Fibroblast of lung (primary cell): ENCODE measurements around the gene NECTIN1. TPM values are rescaled to one million over a fixed set of nuclear protein-coding genes. Genes with fewer than 3 reads are reported as not detected.

Experiments used
- DNase-seq, 2 donors: peaks; one replicate each; pipeline versions ENCODE4 v3.0.0 to v3.0.0-alpha.2; 2010; ENCODE audit warnings: low read depth in 2 of 2
- H2AFZ ChIP-seq: 2 replicates; pipeline ENCODE4 v1.5.1; 2012; ENCODE audit warnings: low read length, control low read depth, inconsistent platforms
- H3K27ac ChIP-seq: 2 replicates; pipeline ENCODE4 v1.5.1; 2011; ENCODE audit warnings: low read length, control low read depth; ENCODE audit not compliant: insufficient read depth
- H3K27me3 ChIP-seq: 2 replicates; pipeline ENCODE4 v1.5.1; 2011; ENCODE audit warnings: mild to moderate bottlenecking, low read length; ENCODE audit not compliant: control insufficient read depth, insufficient read depth
- H3K36me3 ChIP-seq: 2 replicates; pipeline ENCODE4 v1.5.1; 2011; ENCODE audit warnings: low read length; ENCODE audit not compliant: control insufficient read depth, insufficient read depth
- H3K4me1 ChIP-seq: 2 replicates; pipeline ENCODE4 v1.5.1; 2011; ENCODE audit warnings: low read length; ENCODE audit not compliant: control insufficient read depth, insufficient read depth; ENCODE audit errors: extremely low read depth
- H3K4me2 ChIP-seq: 2 replicates; pipeline ENCODE4 v1.5.1; 2011; ENCODE audit warnings: low read length, control low read depth; ENCODE audit not compliant: insufficient read depth; ENCODE audit errors: extremely low read depth
- H3K4me3 ChIP-seq, 4 experiments: fragments of 200-600 bp in 1 of 4; sonication (generic) in 1 of 4; replicated peaks in 1 of 4; 2 replicates each; pipeline ENCODE4 v1.5.1; 2011 to 2016; ENCODE audit warnings: low read length in 4 of 4, low read depth in 3 of 4, mild to moderate bottlenecking in 3 of 4, control low read depth in 2 of 4, inconsistent platforms in 1 of 4, mixed read lengths in 1 of 4; ENCODE audit not compliant: insufficient read depth in 1 of 4; ENCODE audit errors: control extremely low read depth in 1 of 4
- H3K79me2 ChIP-seq: 2 replicates; pipeline ENCODE4 v1.5.1; 2012; ENCODE audit warnings: mild to moderate bottlenecking, low read length, inconsistent platforms; ENCODE audit not compliant: control insufficient read depth, insufficient read depth
- H3K9ac ChIP-seq: 2 replicates; pipeline ENCODE4 v1.5.1; 2011; ENCODE audit warnings: mild to moderate bottlenecking, low read length, control low read depth; ENCODE audit not compliant: insufficient read depth
- H3K9me3 ChIP-seq: 2 replicates; pipeline ENCODE4 v1.5.1; 2012; ENCODE audit warnings: low read depth, low read length; ENCODE audit not compliant: control insufficient read depth, insufficient read depth
- H4K20me1 ChIP-seq: 2 replicates; pipeline ENCODE4 v1.5.1; 2011; ENCODE audit warnings: low read length; ENCODE audit not compliant: control insufficient read depth, insufficient read depth; ENCODE audit errors: extremely low read depth
- EZH2 ChIP-seq: IDR thresholded peaks from 2 replicates; pipeline ENCODE4 v1.5.1; 2012; ENCODE audit warnings: low read length, control low read depth, mild to moderate bottlenecking; ENCODE audit errors: missing control alignments
- polyA plus RNA-seq, 2 donors: library from polyadenylated mRNA; depleted of rRNA in 1 of 2; stranded (reverse) in 1 of 2; unstranded in 1 of 2; fragments of >200 nt; gene quantifications; 2 replicates each; pipeline ENCODE4 v1.2.1, GENCODE V29; 2011 to 2012; ENCODE audit warnings: missing spikeins in 1 of 2
- total RNA-seq: library from RNA; depleted of rRNA; stranded (reverse); fragments of >200 nt; gene quantifications from 2 replicates; pipeline ENCODE4 v1.2.1, GENCODE V29; 2014
- TF ChIP-seq, protein P1 (sequence below), 2 donors: IDR thresholded peaks in 1 of 2; conservative IDR thresholded peaks in 1 of 2; 1 replicate in 1 of 2; 2 replicates in 1 of 2; pipeline ENCODE4 v1.5.1; 2011 to 2012; ENCODE audit warnings: low read length in 2 of 2, control low read depth in 1 of 2, inconsistent platforms in 1 of 2, low read depth in 1 of 2, mild to moderate bottlenecking in 1 of 2

NECTIN1 gene
- total and polyA plus RNA-seq, 2 donors (not counting 1 experiment from before 2014, with no cell fraction given) = 2.0 to 2.8 TPM

DNA sequence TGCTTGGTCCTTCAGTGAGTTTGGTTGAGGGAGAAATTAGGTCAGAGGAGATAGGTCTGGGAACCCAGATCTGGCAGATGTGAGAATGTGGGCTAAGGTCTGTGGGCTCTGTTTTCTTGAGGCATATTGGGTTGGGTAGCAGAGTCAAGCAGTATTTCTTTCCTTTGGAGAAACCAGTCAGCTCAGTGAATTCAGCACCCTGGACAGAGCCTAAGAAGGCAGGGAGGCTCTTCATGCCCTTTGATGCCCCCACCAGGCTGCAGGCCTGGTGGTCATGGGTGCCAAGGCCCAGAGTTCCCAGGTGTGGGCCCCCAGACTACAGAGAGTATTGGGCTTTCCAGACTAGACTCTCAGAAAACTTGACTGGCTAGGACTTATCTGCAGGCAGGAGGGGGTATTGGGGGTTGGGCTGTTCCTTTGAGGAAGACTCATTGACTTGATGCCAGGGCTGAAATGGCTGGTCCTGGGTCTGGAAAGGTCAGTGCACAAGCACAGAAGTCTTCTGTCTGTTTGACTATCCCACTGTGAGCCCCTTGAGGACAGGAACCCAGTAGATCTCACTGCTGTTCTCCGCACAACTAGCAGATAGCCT lies 45.3 kb upstream of the NECTIN1 start:
- peak; percentile 25 to 26 for DNase-seq
- TF ChIP-seq EZH2 = no peak
- TF ChIP-seq, protein P1, sequence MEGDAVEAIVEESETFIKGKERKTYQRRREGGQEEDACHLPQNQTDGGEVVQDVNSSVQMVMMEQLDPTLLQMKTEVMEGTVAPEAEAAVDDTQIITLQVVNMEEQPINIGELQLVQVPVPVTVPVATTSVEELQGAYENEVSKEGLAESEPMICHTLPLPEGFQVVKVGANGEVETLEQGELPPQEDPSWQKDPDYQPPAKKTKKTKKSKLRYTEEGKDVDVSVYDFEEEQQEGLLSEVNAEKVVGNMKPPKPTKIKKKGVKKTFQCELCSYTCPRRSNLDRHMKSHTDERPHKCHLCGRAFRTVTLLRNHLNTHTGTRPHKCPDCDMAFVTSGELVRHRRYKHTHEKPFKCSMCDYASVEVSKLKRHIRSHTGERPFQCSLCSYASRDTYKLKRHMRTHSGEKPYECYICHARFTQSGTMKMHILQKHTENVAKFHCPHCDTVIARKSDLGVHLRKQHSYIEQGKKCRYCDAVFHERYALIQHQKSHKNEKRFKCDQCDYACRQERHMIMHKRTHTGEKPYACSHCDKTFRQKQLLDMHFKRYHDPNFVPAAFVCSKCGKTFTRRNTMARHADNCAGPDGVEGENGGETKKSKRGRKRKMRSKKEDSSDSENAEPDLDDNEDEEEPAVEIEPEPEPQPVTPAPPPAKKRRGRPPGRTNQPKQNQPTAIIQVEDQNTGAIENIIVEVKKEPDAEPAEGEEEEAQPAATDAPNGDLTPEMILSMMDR (conservative IDR thresholded peaks at IDR 0.05 in 1 of 2, IDR thresholded peaks at IDR 0.05 in 1 of 2; ENCODE audit: low read depth in 1 of 2, low read length in 2 of 2) = no peak

DNA sequence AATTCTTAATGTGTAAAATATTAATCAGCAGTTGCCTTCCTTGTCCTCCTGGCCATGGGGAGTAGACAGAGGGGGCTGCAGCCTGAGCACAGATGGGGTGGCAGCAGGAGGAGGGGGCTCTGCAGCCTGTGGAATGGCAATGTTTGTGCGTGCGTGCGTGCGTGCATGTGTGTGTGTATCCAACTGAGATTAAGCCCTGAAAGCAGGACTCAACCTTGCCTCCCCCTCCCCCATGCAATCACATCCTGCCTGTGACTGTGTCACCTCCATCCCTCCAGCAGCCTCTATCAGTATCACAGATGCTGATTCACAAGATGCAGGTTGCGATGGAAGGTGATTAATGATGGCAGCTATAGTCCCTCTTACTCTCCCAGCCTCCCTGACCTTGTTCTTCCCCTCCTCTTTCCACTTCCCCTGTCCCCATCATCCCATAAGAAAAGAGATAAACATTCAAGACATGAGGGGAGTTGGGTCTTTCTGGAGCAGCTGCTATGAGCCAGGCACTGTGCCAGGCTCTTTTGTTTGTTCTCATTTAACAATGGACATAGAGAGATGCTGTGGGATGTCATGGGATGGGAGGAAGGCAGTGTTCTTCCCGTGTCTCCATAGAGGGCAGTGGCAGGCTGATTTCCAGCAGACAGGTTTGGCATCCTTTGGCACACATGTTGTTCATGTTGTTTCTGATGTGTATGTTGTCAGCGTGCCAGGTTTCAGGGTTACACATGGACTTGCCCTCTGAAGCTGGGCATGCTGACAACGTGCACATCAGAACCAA lies 43.8 kb upstream of the NECTIN1 start:
- H3K27ac ChIP-seq = no peak overlapping the region
- no peaks in the 10 kb centered on the region for H3K9me3 ChIP-seq
- H4K20me1 ChIP-seq = no peaks in the 10 kb centered on the region
- no peaks in the 10 kb centered on the region for H3K4me1 ChIP-seq
- no peak overlapping the region for H3K9ac ChIP-seq
- DNase-seq = no peak
- no peaks in the 10 kb centered on the region for H3K79me2 ChIP-seq
- no peaks in the 10 kb centered on the region for H3K36me3 ChIP-seq
- H2AFZ ChIP-seq = no peak overlapping the region
- no peak overlapping the region for H3K4me3 ChIP-seq
- TF ChIP-seq EZH2 = no peak
- TF ChIP-seq, protein P1 (conservative IDR thresholded peaks at IDR 0.05 in 1 of 2, IDR thresholded peaks at IDR 0.05 in 1 of 2; ENCODE audit: low read depth in 1 of 2, low read length in 2 of 2) = peak in 1 of 2 donors; percentile 3
- H3K4me2 ChIP-seq = no peak overlapping the region
- peaks cover 2% of the 10 kb centered on the region for H3K27me3 ChIP-seq

More for the DNA sequence above, 45.3 kb upstream of the NECTIN1 start:
- Histone ChIP-seq H3K9me3 (no peaks in the 10 kb centered on the region), H3K9ac (no peak overlapping the region), H3K27me3 (peaks cover 2% of the 10 kb centered on the region), H4K20me1 (no peaks in the 10 kb centered on the region), H3K4me2 (no peak overlapping the region), H3K36me3 (no peaks in the 10 kb centered on the region), H3K79me2 (no peaks in the 10 kb centered on the region), H3K4me1 (no peaks in the 10 kb centered on the region), H3K4me3 (no peak overlapping the region), H2AFZ (no peak overlapping the region), H3K27ac (no peak overlapping the region)

DNA sequence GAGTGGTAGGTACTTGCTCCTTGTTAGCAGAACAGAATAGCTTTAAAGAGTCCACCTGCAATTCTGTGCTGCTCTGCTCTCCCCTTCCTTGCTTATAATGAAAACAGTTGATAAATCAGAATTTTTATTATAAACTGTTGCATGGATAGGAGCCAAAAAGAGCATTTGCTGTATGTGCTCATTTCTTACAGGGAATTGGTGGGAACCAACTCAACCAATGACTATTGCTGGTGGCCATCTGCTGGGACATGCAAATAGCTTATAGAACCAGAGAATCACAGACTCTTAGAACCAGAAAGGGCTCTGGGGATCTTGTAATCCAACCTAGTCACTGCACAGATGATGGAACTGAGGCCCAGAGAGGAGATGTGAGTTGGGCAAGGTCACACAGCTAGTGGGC lies 43.1 kb upstream of the NECTIN1 start:
- H2AFZ ChIP-seq = no peak overlapping the region
- H3K36me3 ChIP-seq = no peaks in the 10 kb centered on the region
- H4K20me1 ChIP-seq = no peaks in the 10 kb centered on the region
- no peaks in the 10 kb centered on the region for H3K4me1 ChIP-seq
- H3K9me3 ChIP-seq = no peaks in the 10 kb centered on the region
- no peaks in the 10 kb centered on the region for H3K79me2 ChIP-seq
- DNase-seq = no peak
- no peak overlapping the region for H3K4me2 ChIP-seq
- no peak overlapping the region for H3K9ac ChIP-seq
- H3K27ac ChIP-seq = no peak overlapping the region
- no peak overlapping the region for H3K4me3 ChIP-seq
- TF ChIP-seq EZH2 = no peak
- TF ChIP-seq, protein P1 (conservative IDR thresholded peaks at IDR 0.05 in 1 of 2, IDR thresholded peaks at IDR 0.05 in 1 of 2; ENCODE audit: low read depth in 1 of 2, low read length in 2 of 2) = no peak
- peaks cover 2% of the 10 kb centered on the region for H3K27me3 ChIP-seq
